Tibial nerve (tissue), 4 donors: Measurements from ENCODE around the gene BCL3.

Source experiments
- CTCF ChIP-seq, 5 experiments: fragments of 200-600 bp in 3 of 5; fragments of 450-650 bp in 2 of 5; sonication (generic) in 3 of 5; IDR thresholded peaks; one replicate each; pipeline ENCODE4 v1.5.1; 2016 to 2019; ENCODE audit warnings: antibody characterized with exemption in 5 of 5, mild to moderate bottlenecking in 3 of 5, moderate library complexity in 2 of 5
- EP300 ChIP-seq, 2 donors: sonication (generic); formaldehyde crosslinking; IDR thresholded peaks; one replicate each; pipeline ENCODE4 v1.6.1; 2017; ENCODE audit warnings: antibody characterized with exemption in 2 of 2, mild to moderate bottlenecking in 1 of 2
- POLR2A ChIP-seq, 2 donors: fragments of 450-650 bp; IDR thresholded peaks; one replicate each; pipeline ENCODE4 v1.6.1; 2017; ENCODE audit warnings: antibody characterized with exemption in 2 of 2, mild to moderate bottlenecking in 2 of 2, moderate library complexity in 2 of 2

GRCh38 chr19:44719262-44719701 lies 29.2 kb upstream of the BCL3 start:
- TF ChIP-seq CTCF (IDR thresholded peaks at IDR 0.05) (no peak), POLR2A (IDR thresholded peaks at IDR 0.05) (no peak), EP300 (IDR thresholded peaks at IDR 0.05) (no peak)
